ENCODE measurements around the gene CADM1. TPM values are rescaled to one million over a fixed set of nuclear protein-coding genes. Genes with fewer than 3 reads are reported as not detected.

CADM1 gene
- total RNA-seq, 4 donors from 2014 or later: 2.9 to 25.7 (median 9.6) TPM

- TF ChIP-seq CTCF (IDR thresholded peaks at IDR 0.05; ENCODE audit: low read depth): no peak
These were observed 223.4 kb downstream of the CADM1 start for GRCh38 chr11:115280775-115281174.

- TF ChIP-seq CTCF (IDR thresholded peaks at IDR 0.05; ENCODE audit: low read depth): no peak
These were observed 224.1 kb downstream of the CADM1 start for GRCh38 chr11:115279813-115280761.

GRCh38 chr11:115276799-115277198, 227.4 kb downstream of the CADM1 start:
- no peak for TF ChIP-seq CTCF (IDR thresholded peaks at IDR 0.05; ENCODE audit: low read depth)

- no peak for TF ChIP-seq CTCF (IDR thresholded peaks at IDR 0.05; ENCODE audit: low read depth)
These were observed 228.0 kb downstream of the CADM1 start for GRCh38 chr11:115276191-115276590.

GRCh38 chr11:115275045-115275444, 229.2 kb downstream of the CADM1 start:
- TF ChIP-seq CTCF (IDR thresholded peaks at IDR 0.05; ENCODE audit: low read depth): no peak

- no peak for TF ChIP-seq CTCF (IDR thresholded peaks at IDR 0.05; ENCODE audit: low read depth)
These were observed 231.3 kb downstream of the CADM1 start for GRCh38 chr11:115272925-115273324.

GRCh38 chr11:115271643-115272042, 232.6 kb downstream of the CADM1 start:
- no peak for TF ChIP-seq CTCF (IDR thresholded peaks at IDR 0.05; ENCODE audit: low read depth)
